NCI-H2227 treated with DMSO at 0.1 percent for 48 hours (cell line): Measurements from ENCODE around the gene GNG13.
A peak's percentile ranks its signal among the peaks of the same experiment; 100 is the strongest.

Source experiments
- DNase-seq: peaks from one replicate; lab custom pipeline; 2025; lab: John Stamatoyannopoulos, UW

Gene GNG13

GRCh38 chr16:813204-813915 lies 12.8 kb upstream of the GNG13 start:
- peak; percentile 44 for DNase-seq

DNA sequence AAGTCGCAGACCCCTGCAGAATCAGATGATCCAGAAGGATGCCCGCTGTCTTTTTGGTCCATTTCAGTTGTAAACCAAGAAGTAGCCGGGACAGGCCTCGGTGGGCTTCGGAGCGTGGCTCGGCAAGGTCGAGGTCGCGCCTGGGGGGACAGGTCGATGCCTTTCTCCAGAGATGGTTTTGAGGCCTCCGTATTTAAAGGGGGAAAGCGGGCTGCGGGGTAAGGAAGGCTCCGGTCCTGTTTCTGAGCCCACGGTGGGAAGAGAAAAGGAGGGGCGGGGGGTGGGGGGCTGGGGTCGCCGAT lies 7.5 kb upstream of the GNG13 start:
- DNase-seq = no peak

- DNase-seq = peak; percentile 88
Observed at GRCh38 chr16:807347-808084, 7.0 kb upstream of the GNG13 start.

- no peak for DNase-seq
Observed at GRCh38 chr16:805474-805873, 4.9 kb upstream of the GNG13 start.

DNA sequence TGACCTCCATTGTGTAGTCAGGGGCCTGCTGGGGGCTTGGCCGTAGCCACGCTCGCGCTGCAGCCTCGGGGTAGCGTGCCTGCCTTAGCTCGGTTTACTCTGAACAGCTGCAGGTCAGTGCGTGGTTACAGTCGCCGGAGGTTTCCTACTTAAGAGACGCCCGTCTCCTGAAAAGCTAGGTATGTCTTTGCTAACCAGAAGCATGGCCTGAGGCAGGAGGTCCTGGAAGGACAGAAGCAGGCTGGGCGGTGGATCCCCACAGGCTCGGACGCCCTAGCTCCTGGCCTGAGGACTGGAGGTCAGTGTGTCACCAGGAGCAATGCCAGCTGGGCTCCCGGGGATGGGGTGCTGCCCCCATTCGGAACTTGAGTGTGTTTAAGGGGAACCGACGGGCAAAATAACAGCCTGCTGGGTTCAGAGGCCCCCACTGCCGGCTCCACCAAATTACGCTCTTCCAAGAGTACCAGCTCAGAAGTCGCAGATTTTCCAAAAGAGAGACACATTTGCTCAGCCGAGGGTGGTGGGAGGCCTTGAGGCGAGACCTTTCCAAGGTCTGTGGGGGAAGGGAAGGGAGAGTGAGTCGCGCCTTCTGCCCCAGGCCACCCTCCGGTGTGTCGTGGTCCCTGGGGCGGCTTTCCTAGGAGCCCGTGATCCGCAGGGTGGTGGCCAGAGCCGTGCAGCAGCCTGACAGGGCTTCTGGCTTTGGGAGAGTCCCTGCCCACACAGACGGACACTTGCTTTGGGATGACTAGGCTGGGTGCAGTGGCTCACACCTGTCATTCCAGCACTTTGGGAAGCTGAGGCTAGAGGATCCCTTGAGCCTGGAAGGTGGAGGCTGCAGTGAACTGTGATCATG lies 3.9 kb upstream of the GNG13 start:
- DNase-seq = no peak

DNA sequence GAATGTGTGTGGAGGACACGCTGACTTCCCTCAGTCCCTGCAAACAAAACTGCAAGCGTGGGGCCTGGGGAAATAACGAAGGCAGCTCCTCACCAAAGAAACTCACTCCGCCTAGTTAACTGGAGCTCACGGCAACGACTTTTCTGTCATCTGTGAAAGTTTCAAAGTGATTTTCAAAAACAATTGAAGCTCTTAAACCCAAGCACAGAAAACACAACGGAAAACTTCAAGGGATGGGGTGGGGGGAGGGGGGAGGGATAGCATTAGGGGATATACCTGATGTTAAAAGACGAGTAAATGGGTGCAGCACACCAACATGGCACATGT lies 3.2 kb upstream of the GNG13 start:
- no peak for DNase-seq

GRCh38 chr16:802914-803753 lies 2.6 kb upstream of the GNG13 start:
- DNase-seq = no peak

- no peak for DNase-seq
Observed at GRCh38 chr16:802461-802860, 1.9 kb upstream of the GNG13 start.

GRCh38 chr16:801584-802363 lies 1.2 kb upstream of the GNG13 start:
- no peak for DNase-seq

GRCh38 chr16:800834-801511 lies 439 bp upstream of the GNG13 start:
- no peak for DNase-seq

DNA sequence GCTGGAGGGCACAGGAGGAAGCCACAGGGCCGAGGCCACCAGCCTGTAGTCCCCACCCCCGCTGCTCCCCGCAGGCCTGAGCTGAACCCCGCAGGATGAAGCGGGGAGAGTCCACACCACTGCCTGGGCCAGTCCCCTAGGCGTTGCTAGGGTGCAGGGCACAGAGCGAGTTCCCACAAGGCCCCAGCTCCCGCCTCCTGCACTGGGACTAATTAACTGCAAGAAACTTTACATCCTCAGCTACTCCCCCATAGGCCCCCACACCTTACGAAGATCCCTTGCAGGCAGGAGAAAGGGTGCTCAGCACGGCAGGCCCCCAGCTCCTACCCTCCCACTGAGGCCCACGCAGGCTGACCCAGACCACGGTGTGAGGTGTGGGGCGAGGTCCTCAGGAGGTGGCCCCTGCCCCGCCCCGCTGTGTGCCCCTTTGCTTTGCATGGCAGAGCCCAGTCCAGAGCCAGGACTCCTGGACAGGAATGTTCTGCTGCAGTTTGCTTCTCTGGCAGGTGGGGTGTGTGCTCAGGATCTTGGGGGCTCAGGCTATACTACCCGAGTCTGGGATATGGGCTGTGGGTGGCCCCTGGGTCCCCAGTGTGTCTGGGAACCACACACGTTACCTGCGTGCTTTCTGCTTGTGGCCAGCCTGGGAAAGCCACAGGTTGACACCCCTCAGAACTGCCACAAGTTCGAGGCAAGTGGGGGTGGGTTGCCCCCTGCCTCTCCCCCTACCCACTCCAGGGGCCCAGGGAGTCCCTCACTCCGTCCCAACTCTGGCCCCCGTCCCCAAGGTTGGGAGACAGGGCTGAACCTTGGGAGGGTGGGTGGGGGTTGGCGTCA lies 1.2 kb downstream of the GNG13 start:
- no peak for DNase-seq

DNA sequence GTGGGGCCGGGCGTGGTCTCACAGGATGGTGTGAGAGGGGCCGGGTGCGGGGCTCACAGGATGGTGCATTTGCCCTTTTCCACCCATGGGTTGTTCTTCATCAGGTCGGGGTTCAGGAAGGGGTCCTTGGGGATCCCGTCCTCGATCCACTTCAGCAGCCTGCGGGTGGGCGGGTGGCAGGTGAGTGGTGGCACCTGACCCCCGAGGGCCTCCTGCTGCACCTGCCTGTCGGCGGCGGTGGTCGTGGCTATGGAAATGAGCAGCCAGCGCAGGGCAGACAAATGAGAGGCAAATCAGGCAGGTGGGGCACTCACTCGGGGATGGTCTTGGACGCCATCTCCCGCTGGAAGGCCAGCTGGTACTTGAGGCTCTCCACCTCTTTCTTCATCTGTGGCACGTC lies 1.9 kb downstream of the GNG13 start:
- DNase-seq = no peak

GRCh38 chr16:797686-798085 lies 2.8 kb downstream of the GNG13 start:
- no peak for DNase-seq

DNA sequence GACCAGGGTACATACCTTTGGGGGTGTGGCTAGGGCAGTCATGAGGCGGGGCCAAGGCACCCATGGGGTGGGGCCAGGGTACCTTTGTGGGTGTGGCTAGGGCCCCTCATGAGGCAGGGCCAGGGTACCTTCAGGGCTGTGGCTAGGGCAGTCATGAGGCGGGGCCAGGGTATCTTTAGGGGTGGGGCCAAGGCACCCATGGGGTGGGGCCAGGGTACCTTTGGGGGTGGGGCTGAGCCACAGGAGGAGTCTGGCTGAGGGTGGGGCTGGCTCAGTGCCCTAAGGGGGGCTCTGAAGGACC lies 3.5 kb downstream of the GNG13 start:
- DNase-seq = no peak

GRCh38 chr16:796296-797119 lies 4.0 kb downstream of the GNG13 start:
- no peak for DNase-seq

DNA sequence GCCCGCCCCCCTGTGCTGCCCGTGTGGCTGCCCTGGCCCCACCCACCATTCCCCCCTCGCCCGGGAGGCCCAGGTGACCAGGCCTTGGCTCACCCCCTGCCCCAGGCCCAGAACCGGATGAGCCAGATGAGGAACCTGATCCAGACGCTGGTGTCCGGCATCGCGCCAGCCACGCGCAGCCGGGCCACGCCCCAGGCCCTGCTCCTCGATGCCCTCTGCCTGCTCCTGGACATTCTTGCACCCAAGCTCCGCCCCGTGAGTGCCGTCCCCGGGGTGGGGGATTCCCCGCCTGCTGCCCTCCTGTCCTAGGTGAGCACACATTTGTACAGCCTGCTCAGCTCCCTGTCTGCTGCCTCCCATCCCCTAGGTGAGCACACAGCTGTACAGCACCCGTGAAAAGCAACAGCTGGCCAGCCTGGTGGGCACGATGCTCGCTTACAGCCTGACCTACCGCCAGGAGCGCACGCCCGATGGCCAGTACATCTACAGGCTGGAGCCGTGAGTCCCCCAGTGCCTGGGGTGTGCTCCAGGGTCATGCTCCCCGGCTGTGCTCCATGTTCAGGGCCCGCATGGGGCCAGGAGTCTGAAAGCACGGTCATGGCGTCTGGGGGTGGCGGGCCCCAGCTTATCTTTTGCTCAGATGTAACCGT lies 4.8 kb downstream of the GNG13 start:
- no peak for DNase-seq

GRCh38 chr16:794853-795466 lies 5.6 kb downstream of the GNG13 start:
- DNase-seq = no peak

- DNase-seq = no peak
Observed at GRCh38 chr16:794091-794822, 6.3 kb downstream of the GNG13 start.
